H4 (cell line): ENCODE results near the gene ACAP2. TPM values are rescaled to one million over a fixed set of nuclear protein-coding genes. Genes with fewer than 3 reads are reported as not detected.
"Not testable (repeated sequence)": the region's sequence is repeated elsewhere in the genome, so short reads cannot be mapped to it uniquely, and the experiment has no call there.

Source experiments
- DNase-seq: peaks from one replicate; pipeline ENCODE4 v3.0.0-alpha.2; 2015; ENCODE audit warnings: low spot score
- total RNA-seq: library from RNA; depleted of rRNA; stranded (reverse); fragments of >200 nt; shearing (Covaris generic); gene quantifications from 2 replicates; pipeline ENCODE4 v1.2.3, GENCODE V29; 2014; rRNA removed

Gene ACAP2, protein sequence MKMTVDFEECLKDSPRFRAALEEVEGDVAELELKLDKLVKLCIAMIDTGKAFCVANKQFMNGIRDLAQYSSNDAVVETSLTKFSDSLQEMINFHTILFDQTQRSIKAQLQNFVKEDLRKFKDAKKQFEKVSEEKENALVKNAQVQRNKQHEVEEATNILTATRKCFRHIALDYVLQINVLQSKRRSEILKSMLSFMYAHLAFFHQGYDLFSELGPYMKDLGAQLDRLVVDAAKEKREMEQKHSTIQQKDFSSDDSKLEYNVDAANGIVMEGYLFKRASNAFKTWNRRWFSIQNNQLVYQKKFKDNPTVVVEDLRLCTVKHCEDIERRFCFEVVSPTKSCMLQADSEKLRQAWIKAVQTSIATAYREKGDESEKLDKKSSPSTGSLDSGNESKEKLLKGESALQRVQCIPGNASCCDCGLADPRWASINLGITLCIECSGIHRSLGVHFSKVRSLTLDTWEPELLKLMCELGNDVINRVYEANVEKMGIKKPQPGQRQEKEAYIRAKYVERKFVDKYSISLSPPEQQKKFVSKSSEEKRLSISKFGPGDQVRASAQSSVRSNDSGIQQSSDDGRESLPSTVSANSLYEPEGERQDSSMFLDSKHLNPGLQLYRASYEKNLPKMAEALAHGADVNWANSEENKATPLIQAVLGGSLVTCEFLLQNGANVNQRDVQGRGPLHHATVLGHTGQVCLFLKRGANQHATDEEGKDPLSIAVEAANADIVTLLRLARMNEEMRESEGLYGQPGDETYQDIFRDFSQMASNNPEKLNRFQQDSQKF
- 26.1 and 32.4 TPM in 2 replicates for total RNA-seq

DNA sequence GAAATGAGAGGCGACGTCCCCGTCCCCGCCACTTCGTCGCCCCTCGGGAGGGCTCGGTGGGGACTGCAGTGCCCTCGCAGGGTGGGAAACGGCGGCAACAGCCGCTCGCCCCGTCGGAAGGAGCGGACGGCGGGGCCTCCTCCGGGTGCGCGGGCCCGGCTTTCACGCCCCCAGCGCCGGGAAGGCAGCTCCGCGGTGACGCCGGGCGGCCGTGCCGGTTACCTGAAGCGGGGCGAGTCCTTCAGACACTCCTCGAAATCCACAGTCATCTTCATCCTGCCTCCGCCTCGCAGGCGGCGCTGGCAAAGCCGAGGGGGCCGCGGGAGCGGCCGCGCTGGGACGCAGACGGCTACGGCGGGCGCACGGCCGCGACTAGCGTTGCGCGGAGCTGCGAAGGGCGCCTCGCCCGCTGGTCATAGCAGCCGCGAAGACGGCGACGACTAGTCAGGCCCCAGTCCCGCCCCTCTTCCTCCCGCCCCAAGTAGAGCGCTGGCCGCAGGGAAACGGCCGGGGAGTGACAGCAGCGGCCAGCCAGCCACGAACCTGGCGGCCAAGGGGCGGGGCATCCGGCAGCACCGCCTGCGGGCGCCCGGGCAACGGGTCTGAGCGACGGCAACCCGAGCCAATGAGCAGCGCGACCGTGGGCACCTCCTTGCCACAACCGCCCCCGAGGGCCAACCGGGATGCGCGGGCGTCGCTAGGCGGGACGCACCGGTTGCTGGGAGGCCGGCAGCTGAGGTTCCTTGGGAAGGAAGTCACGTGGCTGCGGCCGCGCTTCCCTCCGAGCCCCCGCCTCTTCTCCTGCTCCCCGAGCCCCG, at the start of gene ACAP2:
Gene ACAP2, minus strand, starts transcription at position 448 of the 818 bp plus-strand sequence. Its CDS starts 173 bp downstream, at position 275.
- DNase-seq = peak; percentile 99

DNA sequence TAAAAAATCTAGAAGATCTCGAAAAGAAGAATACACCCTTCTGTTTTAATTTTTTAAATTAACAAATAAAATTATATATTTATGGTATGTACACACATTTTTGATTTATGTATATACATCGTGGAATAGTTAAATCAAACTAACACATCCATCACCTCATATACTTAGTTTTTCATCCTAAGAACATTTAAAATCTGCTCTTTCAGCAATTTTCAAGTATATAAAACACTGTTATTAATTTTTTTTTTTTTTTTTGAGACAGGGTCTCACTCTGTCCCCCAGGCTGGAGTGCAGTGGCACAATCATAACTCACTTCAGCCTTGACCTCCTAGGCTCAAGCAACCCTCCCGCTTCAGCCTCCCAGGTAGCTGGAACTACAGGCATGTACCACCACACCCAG, 32.8 kb upstream of the ACAP2 start:
- DNase-seq = no peak

GRCh38 chr3:195475116-195475515, 32.3 kb upstream of the ACAP2 start:
- DNase-seq = not testable (repeated sequence)

- DNase-seq = no peak
These were observed 26.0 kb upstream of the ACAP2 start for GRCh38 chr3:195468841-195469240.

DNA sequence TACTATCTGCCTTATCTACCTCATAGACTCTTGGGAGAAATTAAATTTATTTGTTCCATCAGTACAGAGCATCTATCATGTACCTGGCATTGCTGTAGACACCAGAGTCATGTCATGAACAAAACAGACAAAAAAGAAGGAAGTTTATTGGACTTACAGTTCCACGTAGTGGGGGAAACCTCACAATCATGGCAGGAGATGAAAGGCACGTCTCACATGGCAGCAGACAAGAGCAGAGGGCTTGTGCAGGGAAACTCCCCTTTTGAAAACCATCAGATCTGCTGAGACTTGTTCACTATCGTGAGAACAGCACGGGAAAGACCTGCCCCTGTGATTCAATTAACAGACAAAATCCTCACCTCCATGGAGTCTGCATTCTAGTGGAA, 25.6 kb upstream of the ACAP2 start:
- DNase-seq = no peak

DNA sequence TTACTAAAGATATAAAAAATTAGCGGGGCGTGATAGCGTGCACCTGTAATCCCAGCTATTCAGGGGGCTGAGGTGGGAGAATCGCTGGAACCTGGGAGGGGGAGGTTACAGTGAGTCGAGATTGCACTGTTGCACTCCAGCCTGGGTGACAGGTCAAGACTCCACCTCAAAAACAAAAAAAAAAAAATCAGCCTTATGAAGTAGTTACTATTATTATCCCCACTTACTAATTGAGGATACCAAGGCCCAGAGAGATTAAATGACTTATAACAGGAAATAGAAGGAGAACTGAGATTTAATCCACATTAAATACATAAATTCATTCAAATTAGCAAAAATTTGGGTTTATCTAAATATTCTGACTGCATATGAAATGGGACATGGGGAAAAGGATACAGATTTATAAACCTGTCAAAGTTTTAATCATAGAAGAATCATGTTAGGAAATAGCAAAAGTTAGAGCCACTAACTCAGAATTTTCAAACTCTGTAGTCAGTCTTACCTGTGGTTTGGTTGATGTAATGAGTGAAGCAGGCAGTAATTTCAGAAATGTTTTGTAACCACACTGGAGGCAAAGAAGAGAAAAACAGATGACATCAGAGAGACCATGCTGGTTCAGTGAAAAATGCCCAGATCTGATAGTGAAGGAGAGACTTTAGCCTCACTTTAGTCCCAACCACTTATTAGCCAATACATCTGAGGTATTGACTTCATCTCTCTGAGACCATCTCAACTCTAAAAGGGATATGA, 25.0 kb upstream of the ACAP2 start:
- peak; percentile 70 for DNase-seq

DNA sequence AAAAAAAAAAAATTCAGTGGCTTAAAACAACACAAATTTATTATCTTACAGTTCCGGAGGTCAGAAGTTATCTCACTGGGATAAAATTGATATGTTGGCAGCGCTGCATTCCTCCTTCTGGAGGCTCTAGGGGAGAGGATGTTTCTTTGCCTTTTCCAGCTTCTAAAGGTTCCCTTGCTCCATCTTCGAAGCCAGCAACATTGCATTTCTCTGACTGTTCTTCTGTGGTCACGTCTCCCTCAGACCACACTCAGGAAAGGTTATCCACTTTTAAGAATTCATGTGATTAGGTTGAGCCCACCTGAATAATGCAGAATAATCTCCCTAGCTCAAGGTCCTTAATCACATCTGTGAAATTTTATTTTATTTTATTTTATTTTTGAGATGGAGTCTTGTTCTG, 23.4 kb upstream of the ACAP2 start:
- DNase-seq = no peak

- DNase-seq = not testable (repeated sequence)
These were observed 20.1 kb upstream of the ACAP2 start for GRCh38 chr3:195462922-195463321.

DNA sequence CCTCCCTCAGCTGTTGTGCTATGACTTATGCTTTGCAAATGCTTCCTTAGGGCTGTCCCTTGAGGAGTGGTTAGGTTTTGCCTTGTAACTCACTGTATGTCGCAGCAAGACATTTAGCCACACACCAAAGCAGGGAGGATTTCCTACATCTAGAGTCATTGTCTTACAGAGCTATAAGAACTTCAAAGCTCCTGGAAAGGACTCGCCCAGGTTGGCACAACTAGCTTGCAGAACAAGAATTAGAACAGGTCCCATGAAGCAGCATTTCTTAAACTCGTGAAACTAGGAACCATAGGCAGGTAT, 19.4 kb upstream of the ACAP2 start:
- DNase-seq = no peak

DNA sequence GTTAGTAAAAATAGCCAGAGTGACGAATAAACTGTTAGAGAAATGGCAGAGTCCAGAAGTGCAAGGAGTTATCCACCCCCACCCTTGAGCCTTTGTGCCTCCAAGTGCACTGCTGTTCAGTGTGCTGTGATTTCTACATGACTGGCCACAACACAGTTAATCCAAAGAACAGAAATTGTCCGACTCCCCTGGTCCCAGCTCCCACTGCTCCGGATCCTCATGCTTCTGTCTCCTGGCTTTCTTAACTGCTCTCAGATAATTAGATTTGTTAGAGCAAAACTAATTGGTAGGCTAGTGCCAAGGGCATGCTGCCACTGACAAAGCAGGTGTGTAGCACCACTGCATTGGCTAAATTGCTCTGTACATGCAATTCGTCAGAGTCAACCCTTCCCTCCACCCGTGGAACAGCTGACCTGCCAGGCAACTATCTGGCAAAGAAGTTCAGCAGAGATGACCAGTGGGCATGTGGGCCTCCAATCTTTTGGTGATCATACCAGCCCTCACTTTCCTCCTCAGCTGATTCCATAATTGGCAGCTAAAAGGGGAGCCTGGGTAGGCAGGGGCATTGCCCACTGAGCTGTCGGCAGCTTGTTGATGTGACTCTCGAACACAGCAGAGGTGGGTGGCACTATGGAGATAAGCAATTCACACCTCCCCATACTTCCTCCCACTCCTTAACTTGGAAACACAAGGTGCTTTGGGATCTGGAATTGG, 18.9 kb upstream of the ACAP2 start:
- no peak for DNase-seq

GRCh38 chr3:195460091-195460713, 17.4 kb upstream of the ACAP2 start:
- DNase-seq = no peak

DNA sequence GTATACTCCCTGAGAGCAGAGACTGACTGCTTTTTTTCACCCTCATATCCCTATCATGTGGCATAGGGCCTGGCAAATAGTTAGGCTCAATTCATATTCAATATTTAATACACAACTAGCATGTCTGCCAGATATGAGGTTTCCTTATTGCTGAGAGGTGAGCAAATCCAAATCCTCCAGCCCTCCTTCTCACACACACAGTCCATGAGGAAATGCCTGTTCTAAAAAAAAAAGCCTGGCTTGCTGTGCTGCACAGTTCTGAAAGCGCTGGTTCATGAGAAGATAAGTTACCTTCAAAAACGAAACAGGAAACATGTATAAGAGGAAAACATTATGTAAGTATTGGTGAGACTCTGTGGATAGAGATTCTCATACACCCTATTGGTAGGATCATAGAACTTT, 15.5 kb upstream of the ACAP2 start:
- no peak for DNase-seq

DNA sequence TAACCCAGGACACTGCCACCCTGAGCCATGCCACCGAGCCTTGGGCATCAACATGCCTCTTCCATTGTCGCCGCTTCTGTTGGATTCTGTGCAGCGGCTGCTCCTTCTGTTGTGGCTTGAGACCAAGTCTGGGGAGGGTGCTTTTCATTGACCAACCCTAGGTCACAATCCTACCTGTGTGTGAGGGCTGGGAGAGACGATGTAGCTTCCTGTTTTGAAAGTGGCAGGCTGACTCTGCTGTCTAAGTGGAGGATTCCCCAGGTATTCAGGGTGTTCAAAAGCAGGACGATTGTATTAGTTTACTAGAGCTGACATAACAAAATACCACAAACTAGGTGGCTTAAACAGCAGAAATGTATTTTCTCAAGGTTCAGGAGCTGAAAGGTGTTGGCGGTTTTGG, 13.0 kb upstream of the ACAP2 start:
- no peak for DNase-seq

DNA sequence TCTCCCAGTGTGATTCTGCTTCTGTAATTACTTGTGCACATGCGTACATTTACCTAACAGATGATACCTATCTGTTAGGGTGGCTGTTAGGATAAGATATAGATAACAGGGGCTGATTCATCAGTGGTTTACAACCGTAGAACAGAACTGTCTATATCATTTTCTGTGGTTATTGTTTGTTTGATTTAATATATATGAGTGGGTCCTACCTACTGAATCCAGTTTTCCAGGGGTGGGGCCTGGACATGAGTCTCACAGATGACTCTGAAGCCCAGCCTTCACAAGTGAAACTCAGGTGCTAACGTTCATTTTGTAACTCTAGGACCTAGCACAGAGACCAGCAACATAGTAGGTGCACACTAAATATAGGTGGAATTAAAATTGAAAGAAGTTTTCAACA, 10.4 kb upstream of the ACAP2 start:
- DNase-seq = no peak

DNA sequence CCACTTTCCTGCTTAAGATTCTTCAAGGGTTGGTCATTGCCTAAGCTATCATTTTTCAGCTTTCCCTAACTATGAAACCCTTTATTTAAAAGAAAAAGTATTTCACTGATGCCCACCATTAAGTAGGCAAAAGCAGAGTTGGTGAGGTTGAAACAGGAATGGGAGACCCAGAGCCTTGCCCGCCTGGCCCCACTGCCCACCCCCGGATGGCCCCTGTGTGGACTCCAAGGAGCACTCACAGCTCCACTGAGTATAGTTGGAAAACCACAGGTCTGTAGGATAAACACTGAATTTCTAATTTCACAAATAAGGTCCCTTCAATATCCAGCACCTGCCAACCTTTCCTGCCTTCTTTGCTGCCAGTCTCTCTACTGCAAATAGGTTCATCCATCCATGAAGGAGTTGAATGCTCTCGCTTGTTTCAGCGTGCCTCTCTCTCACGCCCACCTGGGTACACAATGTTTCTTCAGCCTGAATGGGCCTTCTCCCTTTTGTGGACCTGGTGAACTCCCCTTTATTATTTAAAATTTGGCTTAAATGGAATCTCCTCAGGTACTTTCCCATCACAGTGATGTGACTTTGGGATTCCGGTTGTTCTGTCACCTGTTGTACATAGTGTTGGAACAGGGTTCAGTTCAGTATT, 8.7 kb upstream of the ACAP2 start:
- DNase-seq = no peak

GRCh38 chr3:195450731-195451229, 8.0 kb upstream of the ACAP2 start:
- peak; percentile 53 for DNase-seq

DNA sequence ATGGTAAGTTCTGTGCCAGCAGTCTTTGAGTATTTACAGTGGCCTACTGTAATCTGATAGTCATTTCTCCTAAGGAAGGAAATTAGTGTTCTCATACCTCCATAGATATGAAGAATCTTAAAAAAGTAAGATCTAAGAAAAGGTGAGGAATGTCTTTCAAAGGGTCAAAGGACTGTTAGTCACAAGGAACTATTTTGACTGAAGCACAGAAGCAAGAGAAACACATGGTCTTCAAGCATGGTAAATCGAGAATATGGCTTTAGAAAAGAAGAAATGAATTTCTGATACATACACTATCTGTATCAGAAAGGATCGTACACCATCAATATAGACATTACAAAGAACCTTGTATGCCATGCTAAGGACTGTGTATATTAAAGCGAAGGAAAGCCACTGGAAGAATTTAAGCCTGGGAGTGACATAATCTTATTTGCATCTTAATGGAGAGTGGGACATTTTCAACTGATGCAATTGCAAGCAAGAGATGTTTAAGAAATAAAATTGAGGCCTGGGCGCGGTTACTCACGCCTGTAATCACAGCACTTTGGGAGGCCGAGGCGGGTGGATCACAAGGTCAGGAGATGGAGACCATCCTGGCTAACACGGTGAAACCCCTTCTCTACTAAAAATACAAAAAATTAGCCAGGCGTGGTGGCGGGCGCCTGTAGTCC, 5.5 kb upstream of the ACAP2 start:
- no peak for DNase-seq

DNA sequence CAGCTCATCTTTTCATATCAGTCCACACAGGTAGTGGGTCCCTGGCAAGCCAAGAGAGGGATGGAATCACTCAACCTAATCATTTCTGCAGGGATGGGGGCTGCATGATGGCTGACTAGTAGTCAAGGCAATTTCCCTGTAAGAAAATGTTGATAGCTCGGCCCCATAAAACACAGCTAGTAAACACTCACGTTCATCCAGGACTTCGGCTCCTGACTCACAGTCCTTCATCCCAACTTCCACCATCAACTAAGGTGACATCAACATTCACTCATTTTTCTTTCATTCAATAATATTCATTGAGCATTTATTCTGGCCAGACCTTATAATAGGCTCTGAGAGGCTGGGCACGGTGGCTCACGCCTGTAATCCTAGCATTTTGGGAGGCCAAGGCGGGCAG, 4.4 kb upstream of the ACAP2 start:
- DNase-seq = no peak

GRCh38 chr3:195446359-195446758, 3.5 kb upstream of the ACAP2 start:
- no peak for DNase-seq
